Hippocampal formation (tissue), 2 donors: ENCODE measurements around the gene CDH10.

Experiments used
- DNase-seq, 2 donors: peaks; one replicate each; lab custom pipeline; 2025; lab: John Stamatoyannopoulos, UW

CDH10 gene

GRCh38 chr5:24487368-24488229, 157.2 kb downstream of the CDH10 start:
- no peak for DNase-seq

- DNase-seq, result no peak
Observed at GRCh38 chr5:24480952-24481351, 163.8 kb downstream of the CDH10 start.

- no peak for DNase-seq
Observed at GRCh38 chr5:24477958-24478357, 166.8 kb downstream of the CDH10 start.

- no peak for DNase-seq
Observed at GRCh38 chr5:24475101-24475500, 169.7 kb downstream of the CDH10 start.

- no peak for DNase-seq
Observed at GRCh38 chr5:24474685-24475084, 170.1 kb downstream of the CDH10 start.

- no peak for DNase-seq
Observed at GRCh38 chr5:24472518-24472917, 172.3 kb downstream of the CDH10 start.

GRCh38 chr5:24444414-24444813, 200.4 kb downstream of the CDH10 start:
- no peak for DNase-seq

GRCh38 chr5:24439465-24439864, 205.3 kb downstream of the CDH10 start:
- DNase-seq, result no peak
